ENCODE data around the gene TCF15. TPM values are rescaled to one million over a fixed set of nuclear protein-coding genes. Genes with fewer than 3 reads are reported as not detected.
A peak's percentile ranks its signal among the peaks of the same experiment; 100 is the strongest.

The TCF15 gene
- total and polyA plus RNA-seq, 5 donors from 2014 or later: not detected

DNA sequence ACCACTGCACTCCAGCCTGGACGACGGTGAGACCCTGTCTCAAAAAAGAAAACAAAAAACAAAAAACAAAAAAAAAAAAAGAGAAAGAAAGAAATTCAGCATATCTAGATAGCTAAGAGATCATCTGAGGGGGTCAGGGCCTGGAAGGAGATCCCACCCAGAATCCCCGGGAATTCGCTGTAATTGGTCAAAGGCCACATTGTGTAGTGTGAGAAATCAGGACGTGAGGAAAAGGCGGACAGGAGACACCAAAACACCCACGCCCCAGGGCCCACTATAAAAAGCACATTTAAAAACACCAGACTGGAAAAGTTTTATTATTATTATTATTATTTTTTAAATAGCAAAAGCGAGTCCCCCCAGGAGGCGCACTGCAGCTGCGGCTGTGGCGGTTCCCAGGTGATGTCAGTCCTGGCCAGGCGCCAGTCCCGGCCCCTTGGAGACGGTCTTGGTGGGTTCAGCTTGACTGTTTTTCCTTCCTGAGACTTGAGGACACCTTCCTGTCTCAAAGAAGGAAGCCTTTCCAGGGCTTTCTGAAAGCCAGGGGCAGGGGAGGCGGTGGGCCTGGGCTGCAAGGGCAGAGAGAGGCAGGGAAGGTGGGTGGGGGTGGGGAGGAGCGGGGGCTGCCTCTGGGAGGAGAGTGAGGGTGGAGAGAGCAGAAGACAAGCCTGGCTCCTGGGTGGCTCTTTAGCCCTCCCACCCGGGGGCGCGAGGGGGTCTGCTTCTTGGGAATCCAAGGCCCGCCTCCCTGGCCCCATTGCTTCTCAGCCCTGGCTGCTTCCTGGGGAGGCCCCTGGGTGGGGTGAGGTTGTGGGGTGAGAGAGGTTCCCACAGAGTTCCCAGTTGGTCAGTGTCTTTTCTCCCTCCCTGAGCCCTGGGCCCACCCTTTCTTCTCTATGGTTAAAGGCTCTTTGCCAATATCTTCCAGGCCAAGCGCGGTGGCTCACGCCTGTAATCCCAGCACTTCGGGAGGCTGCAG is 14.5 kb downstream of the TCF15 start:
- H3K27me3 Mint-ChIP-seq: peaks cover 6% of the 10 kb centered on the region

GRCh38 chr20:592506-592905 is 17.6 kb downstream of the TCF15 start:
- Histone ChIP-seq H3K9me3 (ENCODE audit: control insufficient read depth in 2 of 2, low read length in 2 of 2) (no peaks in the 10 kb centered on the region), H3K27ac (ENCODE audit: insufficient read depth, low read length, poor library complexity, severe bottlenecking) (no peak overlapping the region), H3K4me3 (ENCODE audit: low read depth, low read length) (no peak overlapping the region), H3K4me1 (ENCODE audit: control insufficient read depth, insufficient read depth, low read length, poor library complexity, severe bottlenecking) (no peaks in the 10 kb centered on the region), H3K27me3 (ENCODE audit: control insufficient read depth, insufficient read depth, low read length) (no peaks in the 10 kb centered on the region), H3K36me3 (ENCODE audit: control insufficient read depth, insufficient read depth, low read length) (no peaks in the 10 kb centered on the region)
- Mint-ChIP-seq H3K4me3 (no peak overlapping the region), H3K36me3 (no peaks in the 10 kb centered on the region), H3K27ac (no peak overlapping the region), H3K4me1 (no peaks in the 10 kb centered on the region), H3K9me3 (no peaks in the 10 kb centered on the region), H3K27me3 (peaks cover 10% of the 10 kb centered on the region)
- no peak for DNase-seq
- no peak for ATAC-seq (ENCODE audit: low read depth in 2 of 2)

More for the DNA sequence above, 14.5 kb downstream of the TCF15 start:
- Mint-ChIP-seq H3K4me1 (no peaks in the 10 kb centered on the region), H3K27ac (peak overlapping the region in 1 of 3 donors; percentile 77), H3K4me3 (no peak overlapping the region), H3K9me3 (no peaks in the 10 kb centered on the region), H3K36me3 (no peaks in the 10 kb centered on the region)
- Histone ChIP-seq H3K4me3 (ENCODE audit: low read depth, low read length) (no peak overlapping the region), H3K27ac (ENCODE audit: insufficient read depth, low read length, poor library complexity, severe bottlenecking) (no peak overlapping the region), H3K27me3 (ENCODE audit: control insufficient read depth, insufficient read depth, low read length) (no peaks in the 10 kb centered on the region), H3K36me3 (ENCODE audit: control insufficient read depth, insufficient read depth, low read length) (no peaks in the 10 kb centered on the region), H3K9me3 (ENCODE audit: control insufficient read depth in 2 of 2, low read length in 2 of 2) (no peaks in the 10 kb centered on the region), H3K4me1 (ENCODE audit: control insufficient read depth, insufficient read depth, low read length, poor library complexity, severe bottlenecking) (no peaks in the 10 kb centered on the region)
- DNase-seq: no peak
- ATAC-seq (ENCODE audit: low read depth in 2 of 2): no peak

DNA sequence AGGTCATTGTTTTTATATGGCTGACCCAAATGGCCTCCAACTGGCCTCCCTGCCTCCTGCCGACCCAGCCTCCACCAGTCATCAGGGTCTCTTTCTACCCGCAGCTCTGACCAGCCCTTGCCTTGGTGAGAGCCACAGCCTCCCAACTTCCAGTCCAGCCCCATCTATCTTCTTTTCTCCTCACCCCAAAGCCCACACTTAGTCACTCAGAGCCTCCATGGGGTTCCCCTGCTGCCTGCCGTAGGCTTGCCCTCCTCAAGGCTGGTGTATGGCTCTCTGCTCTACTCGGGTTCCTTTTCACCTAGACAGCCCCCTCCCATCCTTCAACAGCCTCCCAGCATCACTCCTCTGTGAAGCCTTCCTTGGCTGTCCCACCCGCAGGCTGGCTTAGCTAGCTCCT is 18.2 kb downstream of the TCF15 start:
- Mint-ChIP-seq H3K27me3 (peaks cover 11% of the 10 kb centered on the region), H3K9me3 (no peaks in the 10 kb centered on the region), H3K4me1 (no peaks in the 10 kb centered on the region), H3K27ac (peak overlapping the region in 1 of 3 donors; percentile 78), H3K36me3 (no peaks in the 10 kb centered on the region), H3K4me3 (no peak overlapping the region)
- ATAC-seq (ENCODE audit: low read depth in 2 of 2): no peak
- no peak overlapping the region for H3K27ac ChIP-seq (ENCODE audit: insufficient read depth, low read length, poor library complexity, severe bottlenecking)
- H3K4me3 ChIP-seq (ENCODE audit: low read depth, low read length): no peak overlapping the region
- no peaks in the 10 kb centered on the region for H3K4me1 ChIP-seq (ENCODE audit: control insufficient read depth, insufficient read depth, low read length, poor library complexity, severe bottlenecking)
- no peaks in the 10 kb centered on the region for H3K9me3 ChIP-seq (ENCODE audit: control insufficient read depth in 2 of 2, low read length in 2 of 2)
- DNase-seq: no peak
- no peaks in the 10 kb centered on the region for H3K36me3 ChIP-seq (ENCODE audit: control insufficient read depth, insufficient read depth, low read length)
- no peaks in the 10 kb centered on the region for H3K27me3 ChIP-seq (ENCODE audit: control insufficient read depth, insufficient read depth, low read length)

GRCh38 chr20:588932-589672 is 21.0 kb downstream of the TCF15 start:
- Mint-ChIP-seq H3K4me1 (no peaks in the 10 kb centered on the region), H3K9me3 (peaks cover 0 to 3% (median 0%) of the 10 kb centered on the region in 7 donors)
- no peaks in the 10 kb centered on the region for H3K4me1 ChIP-seq (ENCODE audit: control insufficient read depth, insufficient read depth, low read length, poor library complexity, severe bottlenecking)

DNA sequence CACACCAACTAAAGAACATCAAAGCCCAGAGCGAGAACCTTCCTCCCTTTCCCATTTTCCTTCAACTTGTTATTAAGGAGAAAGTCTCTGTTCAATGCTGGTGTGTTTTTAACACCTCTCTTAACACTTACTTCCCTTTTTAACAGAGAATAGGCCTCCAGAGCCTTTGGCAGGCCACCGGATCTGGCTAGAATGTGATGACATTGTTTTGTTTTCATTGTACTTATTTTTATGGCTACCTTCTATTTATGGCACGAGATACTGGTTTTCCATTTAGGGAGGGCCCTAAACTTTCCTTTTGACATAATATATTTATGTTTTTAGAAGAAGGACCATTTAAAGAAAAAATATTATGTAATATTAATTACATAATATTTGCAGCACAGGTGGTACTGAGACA is 21.6 kb downstream of the TCF15 start:
- ATAC-seq (ENCODE audit: low read depth in 2 of 2) (no peak), DNase-seq (no peak)
- Histone ChIP-seq H3K36me3 (ENCODE audit: control insufficient read depth, insufficient read depth, low read length) (no peaks in the 10 kb centered on the region), H3K27me3 (ENCODE audit: control insufficient read depth, insufficient read depth, low read length) (peaks cover under 1% of the 10 kb centered on the region), H3K27ac (ENCODE audit: insufficient read depth, low read length, poor library complexity, severe bottlenecking) (no peak overlapping the region), H3K9me3 (ENCODE audit: control insufficient read depth in 2 of 2, low read length in 2 of 2) (no peaks in the 10 kb centered on the region), H3K4me1 (ENCODE audit: control insufficient read depth, insufficient read depth, low read length, poor library complexity, severe bottlenecking) (no peaks in the 10 kb centered on the region), H3K4me3 (ENCODE audit: low read depth, low read length) (no peak overlapping the region)
- H3K27me3 Mint-ChIP-seq: peaks cover 23% of the 10 kb centered on the region
- H3K4me3 Mint-ChIP-seq: no peak overlapping the region
- no peak overlapping the region for H3K27ac Mint-ChIP-seq
- peaks cover 0 to 3% (median 0%) of the 10 kb centered on the region in 7 donors for H3K9me3 Mint-ChIP-seq
- H3K36me3 Mint-ChIP-seq: no peaks in the 10 kb centered on the region
- H3K4me1 Mint-ChIP-seq: no peaks in the 10 kb centered on the region

More at GRCh38 chr20:588932-589672, 21.0 kb downstream of the TCF15 start:
- Histone ChIP-seq H3K4me3 (ENCODE audit: low read depth, low read length) (no peak overlapping the region), H3K9me3 (ENCODE audit: control insufficient read depth in 2 of 2, low read length in 2 of 2) (no peaks in the 10 kb centered on the region), H3K27me3 (ENCODE audit: control insufficient read depth, insufficient read depth, low read length) (no peaks in the 10 kb centered on the region), H3K36me3 (ENCODE audit: control insufficient read depth, insufficient read depth, low read length) (no peaks in the 10 kb centered on the region), H3K27ac (ENCODE audit: insufficient read depth, low read length, poor library complexity, severe bottlenecking) (no peak overlapping the region)
- Mint-ChIP-seq H3K27ac (no peak overlapping the region), H3K27me3 (peaks cover 23% of the 10 kb centered on the region), H3K36me3 (no peaks in the 10 kb centered on the region), H3K4me3 (no peak overlapping the region)
- ATAC-seq (ENCODE audit: low read depth in 2 of 2) (peak in 1 of 2 donors; percentile 22), DNase-seq (no peak)

- H3K27me3 Mint-ChIP-seq: peaks cover 13% of the 10 kb centered on the region
- DNase-seq: no peak
- peaks cover 0 to 3% (median 0%) of the 10 kb centered on the region in 7 donors for H3K9me3 Mint-ChIP-seq
- H3K27ac Mint-ChIP-seq: no peak overlapping the region
- H3K36me3 Mint-ChIP-seq: no peaks in the 10 kb centered on the region
- peaks cover 10% of the 10 kb centered on the region for H3K27me3 ChIP-seq (ENCODE audit: control insufficient read depth, insufficient read depth, low read length)
- no peaks in the 10 kb centered on the region for H3K36me3 ChIP-seq (ENCODE audit: control insufficient read depth, insufficient read depth, low read length)
- H3K27ac ChIP-seq (ENCODE audit: insufficient read depth, low read length, poor library complexity, severe bottlenecking): no peak overlapping the region
- no peak overlapping the region for H3K4me3 ChIP-seq (ENCODE audit: low read depth, low read length)
- H3K4me1 ChIP-seq (ENCODE audit: control insufficient read depth, insufficient read depth, low read length, poor library complexity, severe bottlenecking): no peaks in the 10 kb centered on the region
- H3K9me3 ChIP-seq (ENCODE audit: control insufficient read depth in 2 of 2, low read length in 2 of 2): no peaks in the 10 kb centered on the region
- H3K4me3 Mint-ChIP-seq: no peak overlapping the region
- ATAC-seq (ENCODE audit: low read depth in 2 of 2): no peak
- no peaks in the 10 kb centered on the region for H3K4me1 Mint-ChIP-seq
These were observed 25.2 kb downstream of the TCF15 start for GRCh38 chr20:584971-585301.

GRCh38 chr20:584161-584970 is 25.7 kb downstream of the TCF15 start:
- no peaks in the 10 kb centered on the region for H3K36me3 Mint-ChIP-seq

More at GRCh38 chr20:584161-584970, 25.7 kb downstream of the TCF15 start:
- no peak overlapping the region for H3K4me3 ChIP-seq (ENCODE audit: low read depth, low read length)
- no peaks in the 10 kb centered on the region for H3K36me3 ChIP-seq (ENCODE audit: control insufficient read depth, insufficient read depth, low read length)
- ATAC-seq (ENCODE audit: low read depth in 2 of 2): no peak
- H3K27me3 ChIP-seq (ENCODE audit: control insufficient read depth, insufficient read depth, low read length): peaks cover 10% of the 10 kb centered on the region
- H3K9me3 ChIP-seq (ENCODE audit: control insufficient read depth in 2 of 2, low read length in 2 of 2): no peaks in the 10 kb centered on the region
- H3K27me3 Mint-ChIP-seq: peaks cover 13% of the 10 kb centered on the region
- H3K4me1 Mint-ChIP-seq: no peaks in the 10 kb centered on the region
- no peak overlapping the region for H3K27ac ChIP-seq (ENCODE audit: insufficient read depth, low read length, poor library complexity, severe bottlenecking)
- H3K4me1 ChIP-seq (ENCODE audit: control insufficient read depth, insufficient read depth, low read length, poor library complexity, severe bottlenecking): no peaks in the 10 kb centered on the region
- peak in 1 of 3 donors; percentile 11 for DNase-seq
- no peak overlapping the region for H3K27ac Mint-ChIP-seq
- H3K9me3 Mint-ChIP-seq: peaks cover 0 to 3% (median 0%) of the 10 kb centered on the region in 7 donors
- H3K4me3 Mint-ChIP-seq: no peak overlapping the region
